ENCODE data around the gene AP1M1. TPM values are rescaled to one million over a fixed set of nuclear protein-coding genes. Genes with fewer than 3 reads are reported as not detected.

Gene AP1M1
- total RNA-seq, 1 experiment from 2014 or later = 30.3 TPM

DNA sequence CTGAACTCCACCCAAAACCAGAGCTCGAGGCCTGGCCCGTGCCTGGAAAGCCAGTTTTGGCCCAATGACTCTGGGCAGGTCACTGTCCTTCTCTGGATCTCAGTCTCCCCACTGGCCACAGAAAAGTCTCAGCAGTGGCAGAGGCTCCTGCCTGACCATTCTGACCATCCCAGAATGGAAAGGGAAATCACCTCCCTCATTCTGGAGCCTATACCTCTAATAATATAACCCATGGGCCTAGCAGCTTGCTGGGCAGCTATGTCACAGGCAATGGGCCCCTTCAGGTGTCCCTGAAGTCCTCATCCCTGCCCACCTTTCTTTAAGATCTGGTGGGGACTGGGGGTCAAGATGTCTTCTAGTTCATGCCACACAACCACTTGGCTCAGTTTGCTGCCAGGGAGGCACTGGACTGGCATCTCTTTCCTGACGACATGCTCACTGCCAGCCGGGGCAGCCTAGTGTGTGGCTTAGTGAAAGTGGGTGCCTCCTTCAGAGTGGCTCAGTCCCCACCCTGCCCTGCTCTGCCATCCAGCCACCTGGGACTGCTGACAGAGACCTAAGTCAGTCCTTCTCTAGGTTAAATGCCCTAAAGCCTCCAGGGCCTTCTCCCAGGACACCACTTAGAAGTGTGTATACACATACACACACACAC lies 62.6 kb downstream of the AP1M1 start:
- H2BK15ac ChIP-seq (ENCODE audit: low read depth, low read length) = no peak overlapping the region
- no peak overlapping the region for H3K14ac ChIP-seq (ENCODE audit: insufficient read depth, low read length)
- H3K27me3 ChIP-seq (ENCODE audit: insufficient read depth, low read length) = no peaks in the 10 kb centered on the region
- H4K5ac ChIP-seq (ENCODE audit: insufficient read length, low read depth, low read length) = no peak overlapping the region
- no peak overlapping the region for H2BK20ac ChIP-seq (ENCODE audit: low read depth, low read length, poor library complexity, severe bottlenecking)
- no peak for DNase-seq
- no peak overlapping the region for H3K9ac ChIP-seq (ENCODE audit: extremely low read depth, insufficient read length, low read length)
- no peak overlapping the region for H4K91ac ChIP-seq (ENCODE audit: insufficient read length, low read depth, low read length)
- H4K20me1 ChIP-seq (ENCODE audit: control insufficient read depth, insufficient read depth, insufficient read length) = no peaks in the 10 kb centered on the region
- no peak overlapping the region for H3K56ac ChIP-seq (ENCODE audit: insufficient read length, low read depth, low read length)
- H3K27ac ChIP-seq (ENCODE audit: insufficient read length, low read depth, low read length) = no peak overlapping the region
- H2BK12ac ChIP-seq (ENCODE audit: insufficient read length, low read depth, low read length) = no peak overlapping the region
- no peaks in the 10 kb centered on the region for H3K9me3 ChIP-seq (ENCODE audit: control insufficient read depth, low read depth, low read length)
- peaks cover 0 to 16% of the 10 kb centered on the region in 2 experiments; a peak in 2 of 4 replicates for H3K4me1 Mint-ChIP-seq
- no peak overlapping the region for H3T11ph ChIP-seq (ENCODE audit: low read length)
- no peak overlapping the region for H3K18ac ChIP-seq (ENCODE audit: insufficient read length, low read depth, low read length)
- H3K36me3 Mint-ChIP-seq (ENCODE audit: insufficient read depth in 1 of 3, low read depth in 3 of 3) = no peaks in the 10 kb centered on the region; a peak in 1 of 7 replicates
- no peak overlapping the region for H2BK120ac ChIP-seq (ENCODE audit: low read depth, low read length, poor library complexity, severe bottlenecking)
- TF ChIP-seq, protein P1, sequence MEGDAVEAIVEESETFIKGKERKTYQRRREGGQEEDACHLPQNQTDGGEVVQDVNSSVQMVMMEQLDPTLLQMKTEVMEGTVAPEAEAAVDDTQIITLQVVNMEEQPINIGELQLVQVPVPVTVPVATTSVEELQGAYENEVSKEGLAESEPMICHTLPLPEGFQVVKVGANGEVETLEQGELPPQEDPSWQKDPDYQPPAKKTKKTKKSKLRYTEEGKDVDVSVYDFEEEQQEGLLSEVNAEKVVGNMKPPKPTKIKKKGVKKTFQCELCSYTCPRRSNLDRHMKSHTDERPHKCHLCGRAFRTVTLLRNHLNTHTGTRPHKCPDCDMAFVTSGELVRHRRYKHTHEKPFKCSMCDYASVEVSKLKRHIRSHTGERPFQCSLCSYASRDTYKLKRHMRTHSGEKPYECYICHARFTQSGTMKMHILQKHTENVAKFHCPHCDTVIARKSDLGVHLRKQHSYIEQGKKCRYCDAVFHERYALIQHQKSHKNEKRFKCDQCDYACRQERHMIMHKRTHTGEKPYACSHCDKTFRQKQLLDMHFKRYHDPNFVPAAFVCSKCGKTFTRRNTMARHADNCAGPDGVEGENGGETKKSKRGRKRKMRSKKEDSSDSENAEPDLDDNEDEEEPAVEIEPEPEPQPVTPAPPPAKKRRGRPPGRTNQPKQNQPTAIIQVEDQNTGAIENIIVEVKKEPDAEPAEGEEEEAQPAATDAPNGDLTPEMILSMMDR (conservative IDR thresholded peaks at IDR 0.05) = no peak
- no peaks in the 10 kb centered on the region for H3K4me1 ChIP-seq (ENCODE audit: insufficient read depth, low read length)
- H3K79me2 ChIP-seq (ENCODE audit: insufficient read depth, low read length) = no peaks in the 10 kb centered on the region
- H2BK5ac ChIP-seq (ENCODE audit: insufficient read length, low read length) = no peak overlapping the region
- no peak overlapping the region for H4K8ac ChIP-seq (replicated peaks; ENCODE audit: insufficient read length, low read depth, low read length)
- no peak overlapping the region for H3K27ac Mint-ChIP-seq
- H3K27me3 Mint-ChIP-seq (ENCODE audit: low read depth) = peaks cover 2% of the 10 kb centered on the region; the same call in 1 of the 2 replicates
- no peak overlapping the region for H2AFZ ChIP-seq (ENCODE audit: low read length)
- H3K23ac ChIP-seq (ENCODE audit: insufficient read length, low read depth, low read length) = no peak overlapping the region
- H3K4me3 Mint-ChIP-seq = no peak overlapping the region
- H3K9me3 Mint-ChIP-seq = no peaks in the 10 kb centered on the region
- H3K4ac ChIP-seq (ENCODE audit: low read depth, low read length) = no peak overlapping the region
- no peaks in the 10 kb centered on the region for H3K23me2 ChIP-seq (ENCODE audit: insufficient read length, low read depth, low read length, poor library complexity, severe bottlenecking)
- no peaks in the 10 kb centered on the region for H3K79me1 ChIP-seq (ENCODE audit: insufficient read depth, low read depth, low read length, poor library complexity, severe bottlenecking)
- no peak overlapping the region for H3K4me2 ChIP-seq (ENCODE audit: insufficient read depth, insufficient read length, low read length)
- no CpG with 5 or more reads among the region's 4 CpGs for WGBS (ENCODE audit: extremely low coverage, insufficient read length, low lambda C conversion rate)
- no peak overlapping the region for H2AK5ac ChIP-seq (ENCODE audit: insufficient read length, low read length)

All from H9 (cell line).